A549 (cell line): ENCODE results near the gene GPR153. TPM values are rescaled to one million over a fixed set of nuclear protein-coding genes. Genes with fewer than 3 reads are reported as not detected.

Experiments used
- ATAC-seq, 2 experiments: fragments of 200-7000 bp in 1 of 2; fragments of >200 bp in 1 of 2; cut with Nextera tagmentation in 1 of 2; cut with Tn5 transposase in 1 of 2; 3 replicates each; pipeline versions ENCODE4 v1.8.0 to v1.9.1; 2018 to 2020; ENCODE audit warnings: mild to moderate bottlenecking in 1 of 2, moderate library complexity in 1 of 2
- CTCF ChIA-PET: fragments of 300-600 bp; sonication (Branson Sonifier 250); formaldehyde crosslinking; extraction: SDS; loops from one replicate; lab custom pipeline; 2021; ENCODE audit warnings: antibody characterized with exemption, inconsistent platforms; lab: Yijun Ruan, JAX
- POLR2A ChIA-PET: fragments of 350-600 bp; formaldehyde crosslinking; extraction: SDS; loops from one replicate; lab custom pipeline; 2021; ENCODE audit warnings: antibody characterized with exemption, inconsistent platforms; lab: Yijun Ruan, JAX
- DNase-seq, 2 experiments: peaks; one replicate each; pipeline versions ENCODE4 v3.0.0 to v3.0.0-alpha.2; 2011 to 2016; ENCODE audit warnings: low read depth in 1 of 2, low spot score in 1 of 2
- FAIRE-seq: peaks from 2 replicates; lab custom pipeline; 2011; peaks lifted over from hg19 to GRCh38; lab: Jason Lieb, UNC
- H3K27ac ChIP-seq, 2 experiments: fragments of >200 bp; sonication (Bioruptor Twin); formaldehyde crosslinking; 3 replicates each; pipeline ENCODE4 v1.5.1; 2016 to 2017
- H3K4me1 ChIP-seq: fragments of >200 bp; sonication (Bioruptor Twin); formaldehyde crosslinking; 3 replicates; pipeline ENCODE4 v1.6.1; 2016
- H3K4me2 ChIP-seq: fragments of >200 bp; sonication (Bioruptor Twin); formaldehyde crosslinking; 3 replicates; pipeline ENCODE4 v1.6.1; 2016
- H3K4me3 ChIP-seq: fragments of >200 bp; sonication (Bioruptor Twin); formaldehyde crosslinking; 3 replicates; pipeline ENCODE4 v1.5.1; 2016
- H3K9me3 ChIP-seq: fragments of >200 bp; sonication (Bioruptor Twin); formaldehyde crosslinking; 3 replicates; pipeline ENCODE4 v1.6.1; 2016
- CBX2 ChIP-seq: fragments of 200-600 bp; sonication (generic); IDR thresholded peaks from 2 replicates; pipeline ENCODE4 v1.6.1; 2016; ENCODE audit warnings: low read depth, mild to moderate bottlenecking, borderline replicate concordance
- CHD4 ChIP-seq: fragments of 200-600 bp; sonication (generic); IDR thresholded peaks from 2 replicates; pipeline ENCODE4 v1.6.1; 2016; ENCODE audit warnings: antibody characterized with exemption, mild to moderate bottlenecking, borderline replicate concordance
- EHMT2 ChIP-seq: fragments of 200-600 bp; sonication (generic); IDR thresholded peaks from 2 replicates; pipeline ENCODE4 v1.6.1; 2016; ENCODE audit warnings: antibody characterized with exemption, low read depth, mild to moderate bottlenecking, moderate library complexity
- FOSB ChIP-seq: fragments of 250-450 bp; sonication (Bioruptor Pico); IDR thresholded peaks from 2 replicates; pipeline ENCODE4 v1.5.0; 2020; ENCODE audit warnings: mild to moderate bottlenecking, moderate library complexity
- HES2 ChIP-seq: fragments of >200 bp; sonication (Bioruptor Twin); formaldehyde crosslinking; IDR thresholded peaks from 2 replicates; pipeline ENCODE4 v1.6.1; 2016
- HMGXB4 ChIP-seq: fragments of 250-450 bp; sonication (Bioruptor Pico); IDR thresholded peaks from 2 replicates; pipeline ENCODE4 v1.5.0; 2021; ENCODE audit warnings: mild to moderate bottlenecking, moderate library complexity, borderline replicate concordance
- HOXB5 ChIP-seq: fragments of 250-450 bp; sonication (Bioruptor Pico); IDR thresholded peaks from 2 replicates; pipeline ENCODE4 v1.5.0; 2020; ENCODE audit warnings: mild to moderate bottlenecking, moderate library complexity
- KDM5A ChIP-seq: fragments of 200-600 bp; sonication (generic); IDR thresholded peaks from 2 replicates; pipeline ENCODE4 v1.6.1; 2016; ENCODE audit warnings: antibody characterized with exemption, mild to moderate bottlenecking
- MAZ ChIP-seq: fragments of 150-350 bp; IDR thresholded peaks from 2 replicates; pipeline ENCODE4 v1.6.1; 2014; ENCODE audit warnings: antibody characterized with exemption, low read depth, low read length, borderline replicate concordance
- MYC ChIP-seq: IDR thresholded peaks from 2 replicates; pipeline ENCODE4 v1.6.1; 2012; ENCODE audit warnings: mild to moderate bottlenecking, inconsistent platforms, low read length, improper control_type of control experiment, borderline replicate concordance
- NR3C1 ChIP-seq: fragments of >200 bp; sonication (Bioruptor Twin); formaldehyde crosslinking; IDR thresholded peaks from 3 replicates; pipeline ENCODE4 v1.6.1; 2017
- RFX5 ChIP-seq: fragments of 450-650 bp; IDR thresholded peaks from 2 replicates; pipeline ENCODE4 v1.7.1; 2014; ENCODE audit warnings: antibody characterized with exemption, mild to moderate bottlenecking, moderate library complexity
- TP53 ChIP-seq: fragments of 250-450 bp; sonication (Bioruptor Pico); IDR thresholded peaks from 2 replicates; pipeline ENCODE4 v1.5.0; 2021; ENCODE audit warnings: mild to moderate bottlenecking, moderate library complexity
- WGBS: methylation state at CpG from one replicate; pipeline ENCODE4 v1.1.6; 2017; ENCODE audit errors: missing lambda C conversion rate; 5-methylcytosine and 5-hydroxymethylcytosine counted together
- polyA plus RNA-seq, 4 experiments: library from polyadenylated mRNA; depleted of rRNA in 3 of 4; stranded (reverse); fragments of >200 nt; fragmentation: RNase III in 1 of 4; extraction: RNeasy Plus Mini Kit Qiagen cat#74134 plus additional on column Dnase treatment in 1 of 4; gene quantifications; 2 replicates in 3 of 4; 3 replicates in 1 of 4; pipeline ENCODE4 v1.2.3, GENCODE V29; 2011 to 2017
- TF ChIP-seq, protein P1 (sequence below): IDR thresholded peaks from 2 replicates; pipeline ENCODE4 v1.6.1; 2012

GPR153 gene
- polyA plus RNA-seq, 2 of the 4 experiments (the other 2 are of a cell fraction) = 0.56 to 1.4 TPM

DNA sequence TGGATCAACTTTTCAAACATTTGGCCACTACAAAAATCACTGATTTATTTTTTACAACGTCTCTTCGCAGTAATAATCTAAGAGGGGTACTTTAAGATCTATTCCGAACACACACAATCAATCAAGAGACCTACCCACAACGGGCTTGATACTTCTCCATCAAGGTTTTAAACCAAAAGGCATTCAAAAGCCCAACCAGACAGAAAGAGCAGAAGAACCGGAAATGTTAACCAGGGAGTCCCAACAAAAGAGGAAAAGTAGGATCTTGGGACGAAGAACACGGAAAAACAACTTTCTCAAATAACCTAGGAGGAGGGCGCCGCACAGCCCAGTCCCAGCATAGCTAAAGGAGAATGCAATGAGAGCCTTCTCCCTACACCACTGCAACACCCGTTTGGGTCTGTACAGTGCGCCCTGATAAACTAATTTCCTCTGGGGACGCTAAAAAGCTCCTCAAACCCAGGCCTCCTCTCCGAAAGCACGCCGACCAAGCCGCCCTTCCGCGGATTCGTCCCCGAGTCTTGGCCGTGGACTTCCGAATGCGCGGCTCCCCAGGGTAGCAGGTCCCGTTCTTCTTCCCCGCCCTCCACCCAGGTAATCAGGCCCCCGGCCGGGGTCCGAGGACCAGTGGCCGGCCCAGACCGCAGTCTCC is 62.1 kb downstream of the GPR153 start:
- DNase-seq = no peak
- H3K4me3 ChIP-seq = peak overlapping the region; percentile 96
- no peak for TF ChIP-seq HOXB5 (CRISPR knock-in tag)
- no peak for TF ChIP-seq TP53 (CRISPR knock-in tag)
- TF ChIP-seq, all 56 proteins: peak for 0
- H3K4me1 ChIP-seq = peaks cover 27% of the 10 kb centered on the region
- H3K4me2 ChIP-seq = peak overlapping the region; percentile 79
- ChIA-PET CTCF (interaction anchor here (1.7 to 3.2 kb wide), 2 partner anchors 13 to 90 kb away, joined by 4 to 9 read pairs; no protein-coding TSS in a partner anchor), POLR2A (no interaction called here)
- no peaks in the 10 kb centered on the region for H3K9me3 ChIP-seq
- WGBS = under 1% methylated on average over 13 of the region's 31 CpGs
- no peak for FAIRE-seq
- ATAC-seq = peak; percentile 38 to 54
- peak overlapping the region; percentile 98 to 99 for H3K27ac ChIP-seq

- Histone ChIP-seq H3K4me2 (peak overlapping the region; percentile 79), H3K4me3 (peak overlapping the region; percentile 96), H3K9me3 (no peaks in the 10 kb centered on the region)
- DNase-seq (no peak), FAIRE-seq (no peak), ATAC-seq (no peak)
- CTCF ChIA-PET = interaction anchor here (1.4 to 3.2 kb wide), 3 partner anchors 12 to 89 kb away, joined by 3 to 9 read pairs (median 4); no protein-coding TSS in a partner anchor
- POLR2A ChIA-PET = interaction anchor here (0.9 kb wide), 1 partner anchor 9 kb away, joined by 3 read pairs; no protein-coding TSS in a partner anchor
- TF ChIP-seq MYC = no peak
- TF ChIP-seq, protein P1, sequence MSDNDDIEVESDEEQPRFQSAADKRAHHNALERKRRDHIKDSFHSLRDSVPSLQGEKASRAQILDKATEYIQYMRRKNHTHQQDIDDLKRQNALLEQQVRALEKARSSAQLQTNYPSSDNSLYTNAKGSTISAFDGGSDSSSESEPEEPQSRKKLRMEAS = no peak
- no peak for TF ChIP-seq HMGXB4 (CRISPR knock-in tag)
- no peak for TF ChIP-seq HES2
- no peak for TF ChIP-seq CBX2
- no peak for TF ChIP-seq KDM5A
- no peak for TF ChIP-seq TP53 (CRISPR knock-in tag)
- TF ChIP-seq NR3C1 = no peak
- no peak for TF ChIP-seq RFX5
- TF ChIP-seq FOSB (CRISPR knock-in tag) = no peak
- no peak for TF ChIP-seq EHMT2
- no peak for TF ChIP-seq CHD4
- no peak for TF ChIP-seq MAZ
- TF ChIP-seq, all 56 proteins: peak for 0
- Histone ChIP-seq H3K27ac (peak overlapping the region; percentile 98 to 99; a peak in 5 of 6 replicates), H3K4me1 (peaks cover 27% of the 10 kb centered on the region)
- WGBS = 54% methylated on average over 6 of the region's 6 CpGs
Measured at GRCh38 chr1:6197746-6198427, 63.0 kb downstream of the GPR153 start.

Other genes with a start within 250 kb of the GPR153 start
- gene KCNAB2, start 215.2 kb downstream of the GPR153 start, polyA plus RNA-seq (2011; rRNA removed) = 6.4 and 7.3 TPM in 2 replicates
- 9.9 to 11.1 TPM (median 9.9 TPM) in 3 replicates for gene KCNAB2, start 215.2 kb downstream of the GPR153 start, polyA plus RNA-seq (2017; fragmentation: RNase III; extraction: RNeasy Plus Mini Kit Qiagen cat#74134 plus additional on column Dnase treatment)
- gene CHD5, start 80.8 kb downstream of the GPR153 start, polyA plus RNA-seq (2011; rRNA removed) = 0.17 and 0.21 TPM in 2 replicates
- 0.44 to 0.66 TPM (median 0.54 TPM) in 3 replicates for gene CHD5, start 80.8 kb downstream of the GPR153 start, polyA plus RNA-seq (2017; fragmentation: RNase III; extraction: RNeasy Plus Mini Kit Qiagen cat#74134 plus additional on column Dnase treatment)
- gene RPL22, start 61.5 kb downstream of the GPR153 start, polyA plus RNA-seq (2011; rRNA removed) = 221 and 373 TPM in 2 replicates
- 374 to 377 TPM (median 375 TPM) in 3 replicates for gene RPL22, start 61.5 kb downstream of the GPR153 start, polyA plus RNA-seq (2017; fragmentation: RNase III; extraction: RNeasy Plus Mini Kit Qiagen cat#74134 plus additional on column Dnase treatment)
- 11.3 and 17.9 TPM in 2 replicates for gene RNF207, start 55.0 kb downstream of the GPR153 start, polyA plus RNA-seq (2011; rRNA removed)
- gene RNF207, start 55.0 kb downstream of the GPR153 start, polyA plus RNA-seq (2017; fragmentation: RNase III; extraction: RNeasy Plus Mini Kit Qiagen cat#74134 plus additional on column Dnase treatment) = 24.6 to 28.0 TPM (median 27.6 TPM) in 3 replicates
- gene ICMT, start 25.1 kb downstream of the GPR153 start, polyA plus RNA-seq (2011; rRNA removed) = 64.6 and 71.4 TPM in 2 replicates
- 63.9 to 97.2 TPM (median 84.6 TPM) in 3 replicates for gene ICMT, start 25.1 kb downstream of the GPR153 start, polyA plus RNA-seq (2017; fragmentation: RNase III; extraction: RNeasy Plus Mini Kit Qiagen cat#74134 plus additional on column Dnase treatment)
- not detected in 2 replicates for gene HES3, start 16.9 kb downstream of the GPR153 start, polyA plus RNA-seq (2011; rRNA removed)
- not detected in 3 replicates for gene HES3, start 16.9 kb downstream of the GPR153 start, polyA plus RNA-seq (2017; fragmentation: RNase III; extraction: RNeasy Plus Mini Kit Qiagen cat#74134 plus additional on column Dnase treatment)
- 49.6 and 50.9 TPM in 2 replicates for gene ACOT7, start 132.7 kb upstream of the GPR153 start, polyA plus RNA-seq (2011; rRNA removed)
- gene ACOT7, start 132.7 kb upstream of the GPR153 start, polyA plus RNA-seq (2017; fragmentation: RNase III; extraction: RNeasy Plus Mini Kit Qiagen cat#74134 plus additional on column Dnase treatment) = 46.1 to 53.6 TPM (median 48.0 TPM) in 3 replicates
- 1.8 and 2.0 TPM in 2 replicates for gene HES2, start 158.8 kb upstream of the GPR153 start, polyA plus RNA-seq (2011; rRNA removed)
- gene HES2, start 158.8 kb upstream of the GPR153 start, polyA plus RNA-seq (2017; fragmentation: RNase III; extraction: RNeasy Plus Mini Kit Qiagen cat#74134 plus additional on column Dnase treatment) = 0.75 to 1.3 TPM (median 0.79 TPM) in 3 replicates
- gene ESPN, start 163.7 kb upstream of the GPR153 start, polyA plus RNA-seq (2011; rRNA removed) = 0.13 and 0.22 TPM in 2 replicates
- 0.17 to 0.28 TPM (median 0.18 TPM) in 3 replicates for gene ESPN, start 163.7 kb upstream of the GPR153 start, polyA plus RNA-seq (2017; fragmentation: RNase III; extraction: RNeasy Plus Mini Kit Qiagen cat#74134 plus additional on column Dnase treatment)
- gene TNFRSF25, start 205.1 kb upstream of the GPR153 start, polyA plus RNA-seq (2011; rRNA removed) = 0.65 and 0.85 TPM in 2 replicates
- gene TNFRSF25, start 205.1 kb upstream of the GPR153 start, polyA plus RNA-seq (2017; fragmentation: RNase III; extraction: RNeasy Plus Mini Kit Qiagen cat#74134 plus additional on column Dnase treatment) = 3.0 to 4.5 TPM (median 3.4 TPM) in 3 replicates
- gene PLEKHG5, start 230.6 kb upstream of the GPR153 start, polyA plus RNA-seq (2011; rRNA removed) = 0.75 and 0.84 TPM in 2 replicates
- gene PLEKHG5, start 230.6 kb upstream of the GPR153 start, polyA plus RNA-seq (2017; fragmentation: RNase III; extraction: RNeasy Plus Mini Kit Qiagen cat#74134 plus additional on column Dnase treatment) = 2.4 to 3.4 TPM (median 3.1 TPM) in 3 replicates